Occipital lobe (tissue), 2 donors: ENCODE results near the gene WDR7. TPM values are rescaled to one million over a fixed set of nuclear protein-coding genes. Genes with fewer than 3 reads are reported as not detected.

Source experiments
- DNase-seq: peaks from one replicate; lab custom pipeline; 2025; lab: John Stamatoyannopoulos, UW
- total RNA-seq: library from RNA; depleted of rRNA; stranded (reverse); fragments of >200 nt; gene quantifications from one replicate; pipeline ENCODE4 v1.2.3, GENCODE V29; 2014

WDR7 gene
- total RNA-seq, 1 donor from 2014 or later = 132 TPM

GRCh38 chr18:56934906-56935305, 283.7 kb downstream of the WDR7 start:
- no peak for DNase-seq

- no peak for DNase-seq
These were observed 284.4 kb downstream of the WDR7 start for GRCh38 chr18:56935434-56936040.

GRCh38 chr18:56936457-56936856, 285.3 kb downstream of the WDR7 start:
- DNase-seq = no peak

GRCh38 chr18:56937874-56938430, 286.8 kb downstream of the WDR7 start:
- DNase-seq = no peak

DNA sequence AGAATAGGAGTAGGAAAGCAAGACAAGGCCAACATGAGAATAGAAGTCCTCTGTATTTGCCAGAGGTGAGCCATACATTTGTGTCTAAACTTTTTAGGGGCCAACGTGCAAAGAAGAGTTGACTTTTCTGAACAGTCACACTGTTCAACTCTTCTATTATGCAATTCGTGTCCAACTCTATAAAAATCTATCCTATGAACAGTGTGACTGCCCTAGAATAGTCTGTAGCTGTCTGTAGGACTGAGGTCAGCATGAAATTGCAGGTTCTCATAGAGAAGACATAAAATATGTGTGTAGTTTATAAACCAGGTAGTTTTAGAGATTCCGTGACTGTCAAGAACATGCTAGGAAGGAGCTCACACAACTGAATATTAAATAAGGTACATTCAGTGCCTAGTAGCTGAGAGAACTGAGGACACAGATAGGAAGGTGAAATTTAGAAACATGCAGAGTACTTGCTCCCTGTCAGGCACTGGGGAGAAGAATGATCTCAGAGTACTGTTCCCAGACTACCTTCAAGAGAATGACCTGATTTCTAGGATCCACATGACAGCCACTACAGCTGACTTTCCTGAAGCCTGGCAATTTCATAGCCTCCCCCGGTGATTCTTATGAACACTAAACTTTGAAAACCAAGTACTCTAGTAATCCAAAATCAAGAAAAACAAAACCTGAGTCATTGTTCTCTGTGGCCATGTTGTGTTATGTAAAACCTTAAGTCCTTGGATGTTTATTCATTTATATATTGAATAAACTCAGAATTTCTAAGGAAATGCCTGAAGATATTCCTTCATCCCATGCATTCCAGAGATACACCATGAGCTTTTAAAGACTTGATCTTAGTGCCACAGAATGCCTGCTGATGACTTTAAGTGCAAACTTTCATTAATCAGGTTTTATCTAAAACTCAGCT, 294.3 kb downstream of the WDR7 start:
- no peak for DNase-seq

GRCh38 chr18:56947236-56947635, 296.1 kb downstream of the WDR7 start:
- DNase-seq = no peak

- no peak for DNase-seq
These were observed 300.9 kb downstream of the WDR7 start for GRCh38 chr18:56952026-56952425.

DNA sequence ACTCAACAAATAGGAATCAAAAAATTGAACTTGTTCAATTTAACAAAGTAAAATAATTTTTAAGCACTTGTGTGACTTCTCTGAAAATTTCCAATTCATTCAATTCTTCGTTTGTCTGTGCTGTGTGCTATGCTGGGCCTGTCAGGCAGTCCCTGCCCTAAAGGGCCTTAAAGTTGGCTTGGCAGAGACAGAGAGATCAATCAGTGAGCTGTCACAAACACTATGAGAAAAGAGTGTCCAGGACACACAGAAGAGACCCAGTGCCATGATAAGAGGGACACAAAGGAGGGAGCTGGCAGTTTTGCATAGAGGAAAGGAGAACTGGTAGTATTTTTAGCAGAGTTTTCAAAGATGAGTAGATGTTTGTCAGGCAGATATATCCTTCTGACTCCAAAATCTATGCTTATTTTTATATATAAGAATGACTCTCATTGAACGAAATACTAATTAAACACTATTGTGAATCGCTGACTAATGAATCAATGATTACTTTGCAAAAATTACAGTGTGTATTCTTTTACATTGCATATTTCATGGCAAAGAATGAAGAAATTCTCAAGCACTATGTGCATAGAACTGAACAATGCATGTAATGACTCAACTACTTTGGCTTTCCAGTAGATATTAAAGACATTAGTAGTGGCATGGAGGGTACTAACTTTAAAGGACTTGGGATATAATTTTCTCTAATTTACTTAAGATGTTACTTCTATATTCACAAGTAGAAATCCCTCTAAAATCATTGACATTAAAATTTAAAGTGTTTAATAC, 302.5 kb downstream of the WDR7 start:
- DNase-seq = no peak

DNA sequence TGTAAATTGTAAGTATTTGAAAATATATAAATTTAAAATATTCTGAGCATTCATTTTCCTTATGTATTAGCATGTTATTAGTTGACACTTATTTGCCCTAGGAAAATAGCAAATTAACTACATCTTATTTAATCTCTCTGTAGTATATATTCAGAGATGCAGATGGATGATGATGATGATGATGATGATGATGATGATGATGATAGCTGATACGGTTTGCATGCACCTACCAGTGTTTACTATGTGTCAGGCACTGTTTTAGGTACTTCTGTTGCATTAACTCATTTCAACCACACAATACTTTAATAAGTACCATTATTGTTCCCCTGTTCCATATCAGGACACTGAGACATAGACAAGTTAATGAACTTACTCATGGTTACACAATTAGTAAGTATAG, 304.3 kb downstream of the WDR7 start:
- DNase-seq = no peak

DNA sequence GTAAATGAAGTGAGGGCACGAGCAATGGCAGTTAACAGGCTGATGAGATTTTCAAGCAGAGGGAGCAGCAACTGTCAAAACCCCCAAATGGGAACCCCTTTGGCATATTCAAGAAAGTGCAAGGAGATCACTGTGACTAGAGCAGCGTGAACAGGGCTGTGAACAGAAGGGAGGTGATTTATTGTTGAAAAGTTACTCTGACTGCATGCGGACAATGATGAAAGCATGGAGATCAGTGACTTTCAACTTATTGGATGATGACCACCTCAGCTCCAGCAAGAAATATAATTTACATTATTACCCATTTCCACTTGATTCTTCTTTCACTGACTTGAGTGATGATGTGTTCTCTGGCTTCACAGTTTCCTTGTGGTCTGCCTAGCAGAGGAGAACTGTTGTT, 308.0 kb downstream of the WDR7 start:
- no peak for DNase-seq

DNA sequence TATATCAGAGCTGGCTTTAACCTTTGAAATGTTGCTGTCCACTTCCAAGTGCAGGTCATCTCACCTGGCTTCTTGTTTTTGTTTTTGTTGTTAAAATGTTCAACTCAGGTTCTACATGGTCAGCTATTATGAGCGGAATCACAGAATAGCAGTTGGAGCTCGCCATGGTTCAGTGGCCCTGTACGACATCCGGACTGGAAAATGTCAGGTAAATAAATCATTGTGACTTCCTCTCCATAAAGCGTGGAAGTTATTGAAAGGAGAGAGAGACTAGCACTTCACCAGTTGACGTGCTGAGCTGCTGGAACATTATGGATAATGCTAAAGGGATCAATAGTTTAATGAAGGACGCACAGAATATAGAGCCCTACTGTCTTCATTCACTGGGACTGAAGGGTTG, 311.2 kb downstream of the WDR7 start:
- DNase-seq = no peak

- no peak for DNase-seq
These were observed 315.9 kb downstream of the WDR7 start for GRCh38 chr18:56967035-56967434.

DNA sequence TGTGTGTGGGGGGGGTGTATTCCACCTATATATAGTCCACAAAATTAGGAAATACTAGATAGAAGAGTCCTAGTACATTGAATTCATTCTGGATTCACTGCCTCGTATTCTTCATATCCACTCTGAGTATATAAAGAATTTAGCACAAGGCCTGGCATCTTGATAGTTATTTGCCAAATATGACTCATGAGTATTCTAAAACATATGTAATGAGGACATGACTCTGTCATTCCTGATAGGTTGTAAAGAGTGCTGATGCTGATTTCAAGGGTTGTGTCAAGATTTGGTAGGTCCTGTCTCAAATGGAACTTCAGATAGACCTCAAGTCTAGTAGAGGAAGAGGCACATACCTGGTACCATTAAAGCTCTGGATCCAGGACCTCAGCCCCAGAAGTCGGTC, 322.3 kb downstream of the WDR7 start:
- no peak for DNase-seq

DNA sequence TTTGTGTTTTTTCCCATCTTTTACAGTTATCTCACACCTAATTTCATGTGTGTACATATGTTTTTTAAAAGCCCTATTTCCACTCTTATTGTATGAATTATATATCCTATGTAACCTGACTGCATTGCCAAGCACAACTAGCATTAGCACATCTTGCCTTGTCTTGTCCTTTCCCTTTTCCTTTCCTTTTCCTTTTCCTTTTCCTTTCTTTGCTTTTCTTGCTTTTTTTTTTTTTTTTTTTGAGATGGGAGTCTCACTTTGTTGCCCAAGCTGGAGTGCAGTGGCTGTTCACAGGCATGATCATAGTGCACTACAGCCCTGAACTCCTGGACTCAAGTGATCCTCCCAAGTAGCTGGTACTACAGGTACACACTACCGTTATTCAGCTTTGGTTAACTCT, 323.0 kb downstream of the WDR7 start:
- no peak for DNase-seq

- DNase-seq = no peak
These were observed 324.1 kb downstream of the WDR7 start for GRCh38 chr18:56975276-56975675.

DNA sequence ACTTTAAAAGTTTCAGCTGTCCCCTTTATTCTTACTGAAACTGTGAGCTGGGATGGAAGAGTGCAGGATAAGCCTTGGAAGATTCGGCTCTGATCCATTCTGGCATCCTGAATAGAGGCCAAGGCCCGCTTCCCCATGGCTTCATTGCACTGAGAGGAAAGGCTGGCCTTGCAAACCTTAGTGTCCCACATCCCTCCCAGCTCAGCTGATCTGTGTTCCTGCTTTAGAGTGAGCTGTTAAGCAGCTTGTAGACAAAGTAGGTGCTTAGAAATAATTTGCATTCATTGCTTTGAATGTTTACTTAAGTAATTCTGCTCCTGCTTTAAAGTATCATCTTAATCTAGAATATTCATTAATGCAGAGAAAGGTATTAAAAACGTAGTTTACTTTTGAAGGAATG, 326.1 kb downstream of the WDR7 start:
- no peak for DNase-seq

GRCh38 chr18:56977771-56978170, 326.6 kb downstream of the WDR7 start:
- no peak for DNase-seq

- DNase-seq = no peak
These were observed 329.0 kb downstream of the WDR7 start for GRCh38 chr18:56980151-56980550.

- peak; percentile 2 for DNase-seq
These were observed 331.6 kb downstream of the WDR7 start for GRCh38 chr18:56982766-56983165.

GRCh38 chr18:56983275-56983992, 332.3 kb downstream of the WDR7 start:
- no peak for DNase-seq

- peak; percentile 1 for DNase-seq
These were observed 333.6 kb downstream of the WDR7 start for GRCh38 chr18:56984731-56985130.
